Heart right ventricle (tissue), 16 donors: ENCODE measurements around the gene DDX39B. TPM values are rescaled to one million over a fixed set of nuclear protein-coding genes. Genes with fewer than 3 reads are reported as not detected.
A peak's percentile ranks its signal among the peaks of the same experiment; 100 is the strongest.

Experiments
- ATAC-seq, 8 donors: fragments of 200-7000 bp; cut with Tn5 transposase; one replicate each; pipeline ENCODE4 v1.9.1; 2020; ENCODE audit warnings: mild to moderate bottlenecking in 8 of 8, moderate library complexity in 8 of 8, moderate number of reproducible peaks in 1 of 8
- DNase-seq, 2 donors: peaks; one replicate each; pipeline ENCODE4 v3.0.0-alpha.2; 2020
- H3K27ac ChIP-seq, 10 donors: fragments of 200-600 bp; sonication (generic) in 2 of 10; one replicate each; pipeline versions ENCODE4 v1.5.0 to v1.8.0; 2020 to 2022; ENCODE audit warnings: mild to moderate bottlenecking in 3 of 10
- H3K27me3 ChIP-seq, 7 donors: fragments of 200-600 bp; one replicate each; pipeline ENCODE4 v1.8.0; 2021 to 2022; ENCODE audit warnings: mild to moderate bottlenecking in 2 of 7
- H3K36me3 ChIP-seq, 9 donors: fragments of 200-600 bp; sonication (generic) in 1 of 9; one replicate each; pipeline versions ENCODE4 v1.5.0 to v1.8.0; 2020 to 2022; ENCODE audit warnings: mild to moderate bottlenecking in 2 of 9
- H3K4me1 ChIP-seq, 9 donors: fragments of 200-600 bp; sonication (generic) in 1 of 9; one replicate each; pipeline versions ENCODE4 v1.5.0 to v1.8.0; 2020 to 2022; ENCODE audit warnings: mild to moderate bottlenecking in 4 of 9
- H3K4me3 ChIP-seq, 10 donors: fragments of 200-600 bp; sonication (generic) in 2 of 10; one replicate each; pipeline versions ENCODE4 v1.5.0 to v1.8.0; 2020 to 2022; ENCODE audit warnings: mild to moderate bottlenecking in 7 of 10, moderate library complexity in 2 of 10
- H3K9me3 ChIP-seq, 11 donors: fragments of 200-600 bp in 10 of 11; sonication (generic) in 2 of 11; one replicate each; pipeline versions ENCODE4 v1.5.0 to v1.8.0; 2013 to 2022; ENCODE audit warnings: mild to moderate bottlenecking in 2 of 11, control low read depth in 1 of 11, moderate library complexity in 1 of 11
- WGBS, 2 donors: extraction: QIAGEN DNeasy Blood & Tissue Kit; methylation state at CpG; one replicate each; pipeline ENCODE4 v1.1.7; 2013; ENCODE audit warnings: inconsistent platforms in 1 of 2; 5-methylcytosine and 5-hydroxymethylcytosine counted together
- intact Hi-C, 10 donors: fragments of 100-400 bp; cut with DNase I; formaldehyde crosslinking; loops; one replicate each; pipeline versions ENCODE4 v1.11.1 to v1.14.2; 2022
- polyA plus RNA-seq, 2 donors: library from polyadenylated mRNA; stranded (reverse); fragments of 200-250 nt; gene quantifications; one replicate each; pipeline ENCODE4 v1.2.3, GENCODE V29; 2013
- total RNA-seq, 10 donors: library from RNA; stranded (reverse); fragmentation: NEBNext Ultra II Directional in 3 of 10; extraction: Animal tissue kit (Norgen Biotek cat#: 25700) in 3 of 10; gene quantifications; one replicate each; pipeline versions ENCODE4 v1.2.1 to v1.2.4, GENCODE V29; 2021 to 2023
- TF ChIP-seq, protein P1 (sequence below), 9 donors: fragments of 200-600 bp; sonication (generic) in 2 of 9; IDR thresholded peaks; one replicate each; pipeline versions ENCODE4 v1.5.0 to v1.8.0; 2021 to 2022; ENCODE audit warnings: antibody characterized with exemption in 9 of 9, mild to moderate bottlenecking in 5 of 9, moderate library complexity in 1 of 9
- donor health status: Arrhythmogenic right ventricular cardiomyopathy.
- donor health status: ischemic (EF 13 %, LVEDD 7.1; RV severe dilation, severe dysfunction).
- donor health status: healthy with polysubstance abuse.
- donor health status: DM: no; HTN: yes; CAD: no.
- donor health status: DM: no; HTN: no; CAD: no.
- donor health status: ischemic (EF 25% LVEDD 6.9; RV normal size, moderate dysfunction).
- donor health status: ischemic (EF 25% LVEDD 5.7; RV mildly dilated, moderate dysfunction).
- donor health status: healthy.
- donor health status: DM: yes; HTN: yes; CAD: no.
- donor health status: Ischemic cardiomyopathy.
- donor health status: ischemic (EF 35%, LVEDD 5.7; RV mildly dilated, moderate dysfunction).
- donor health status: nonischemic (EF 11% LVEDD 7.7; RV severe dilation, severe dysfunction).
- donor health status: DM: yes; HTN: yes; CAD: no.
- donor health status: PGD.
- donor health status: ischemic (EF 29% LVEDD 5.4; RV normal size, mild dysfunction).
- donor health status: nonischemic (EF 23%, LVEDD 6.1; RV moderate dilation, normal function).

The DDX39B gene
- total and polyA plus RNA-seq, 12 donors, result 154 to 422 (median 172) TPM

DNA sequence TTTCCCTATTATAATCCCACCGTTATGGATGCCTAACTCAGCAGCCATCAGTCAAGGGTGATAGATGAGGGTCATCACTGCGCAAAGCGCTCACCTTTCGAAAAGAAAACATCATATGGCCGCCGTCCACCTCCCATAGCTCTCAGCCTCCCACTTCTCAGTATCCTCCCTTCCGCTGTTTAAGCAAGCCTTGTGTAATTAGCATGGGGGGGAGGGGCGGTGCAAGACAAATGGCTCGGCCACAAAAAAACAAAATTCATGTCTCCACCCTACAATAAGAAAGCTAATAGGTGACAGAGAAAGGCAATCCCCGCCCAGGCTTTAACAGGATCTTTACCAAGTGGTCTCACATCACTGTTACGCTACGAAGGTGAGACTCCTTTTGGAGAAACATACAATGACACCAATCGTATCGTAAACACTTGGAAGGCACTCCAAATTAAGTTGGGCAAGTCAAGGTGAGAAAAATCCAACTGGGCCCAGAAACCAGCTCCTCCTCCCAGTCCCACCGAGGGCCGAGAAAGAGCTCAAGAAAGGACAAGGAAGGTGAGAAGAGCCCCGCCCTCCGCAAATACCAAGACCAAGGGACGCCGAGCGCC lies 645 bp downstream of the DDX39B start:
- TF ChIP-seq, protein P1, sequence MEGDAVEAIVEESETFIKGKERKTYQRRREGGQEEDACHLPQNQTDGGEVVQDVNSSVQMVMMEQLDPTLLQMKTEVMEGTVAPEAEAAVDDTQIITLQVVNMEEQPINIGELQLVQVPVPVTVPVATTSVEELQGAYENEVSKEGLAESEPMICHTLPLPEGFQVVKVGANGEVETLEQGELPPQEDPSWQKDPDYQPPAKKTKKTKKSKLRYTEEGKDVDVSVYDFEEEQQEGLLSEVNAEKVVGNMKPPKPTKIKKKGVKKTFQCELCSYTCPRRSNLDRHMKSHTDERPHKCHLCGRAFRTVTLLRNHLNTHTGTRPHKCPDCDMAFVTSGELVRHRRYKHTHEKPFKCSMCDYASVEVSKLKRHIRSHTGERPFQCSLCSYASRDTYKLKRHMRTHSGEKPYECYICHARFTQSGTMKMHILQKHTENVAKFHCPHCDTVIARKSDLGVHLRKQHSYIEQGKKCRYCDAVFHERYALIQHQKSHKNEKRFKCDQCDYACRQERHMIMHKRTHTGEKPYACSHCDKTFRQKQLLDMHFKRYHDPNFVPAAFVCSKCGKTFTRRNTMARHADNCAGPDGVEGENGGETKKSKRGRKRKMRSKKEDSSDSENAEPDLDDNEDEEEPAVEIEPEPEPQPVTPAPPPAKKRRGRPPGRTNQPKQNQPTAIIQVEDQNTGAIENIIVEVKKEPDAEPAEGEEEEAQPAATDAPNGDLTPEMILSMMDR (IDR thresholded peaks at IDR 0.05), result no peak
- 0 to 1% methylated on average over 21 of the region's 21 CpGs for WGBS, 2 donors
- H3K27me3 ChIP-seq, result no peaks in the 10 kb centered on the region
- peak in 1 of 2 donors; percentile 58 for DNase-seq
- no peaks in the 10 kb centered on the region for H3K9me3 ChIP-seq
- H3K36me3 ChIP-seq, result peaks cover 0 to 43% (median 35%) of the 10 kb centered on the region in 9 donors
- intact Hi-C loops, result loop anchor here in 6 of 10 donors (2.0 to 10.0 kb wide), 7 partner anchors 42 to 414 kb away; partner anchors contain the start of genes MICB (in 4 of the 6), NELFE (in 3 of the 6), SKIC2 (in 3 of the 6) and CSNK2B (in 1 of the 6)
- peak overlapping the region; percentile 42 to 87 (median 73) for H3K4me3 ChIP-seq
- H3K27ac ChIP-seq, result peak overlapping the region; percentile 81 to 100 (median 93)
- ATAC-seq, result peak; percentile 5 to 54 (median 30)
- H3K4me1 ChIP-seq, result peaks cover 22 to 52% (median 40%) of the 10 kb centered on the region in 9 donors

DNA sequence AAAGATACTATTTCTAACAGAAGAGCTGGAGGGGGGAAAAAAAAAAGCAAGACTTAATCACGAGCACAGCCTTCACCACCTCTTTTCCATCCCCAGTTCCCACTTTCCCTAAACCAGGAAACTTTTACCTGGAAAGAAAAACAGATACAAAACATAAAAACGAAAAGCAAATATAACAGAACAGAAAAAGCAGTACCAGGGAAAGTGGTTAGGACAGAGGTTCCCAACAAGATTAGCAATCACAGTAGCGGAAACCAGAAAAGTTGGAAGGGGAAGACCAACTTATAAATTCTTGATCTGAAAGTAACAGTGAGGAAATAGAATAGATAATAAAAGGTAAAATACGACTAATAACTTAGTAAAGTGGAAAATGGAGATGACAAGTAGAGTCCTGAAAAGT lies 1.2 kb downstream of the DDX39B start:
- WGBS, 2 donors, result 13 to 15% methylated on average over 4 of the region's 4 CpGs
- Histone ChIP-seq H3K36me3 (peaks cover 0 to 48% (median 40%) of the 10 kb centered on the region in 9 donors), H3K27me3 (no peaks in the 10 kb centered on the region), H3K9me3 (no peaks in the 10 kb centered on the region), H3K27ac (peak overlapping the region in 8 of 10 donors; percentile 88 to 100 (median 95)), H3K4me1 (peaks cover 22 to 54% (median 37%) of the 10 kb centered on the region in 9 donors), H3K4me3 (peak overlapping the region; percentile 42 to 87 (median 73))
- intact Hi-C loops, result loop anchor here in 6 of 10 donors (2.0 to 10.0 kb wide), 7 partner anchors 42 to 414 kb away; partner anchors contain the start of genes MICB (in 4 of the 6), NELFE (in 3 of the 6), SKIC2 (in 3 of the 6) and CSNK2B (in 1 of the 6)
- DNase-seq, result no peak
- no peak for ATAC-seq
- TF ChIP-seq, protein P1 (IDR thresholded peaks at IDR 0.05), result no peak

DNA sequence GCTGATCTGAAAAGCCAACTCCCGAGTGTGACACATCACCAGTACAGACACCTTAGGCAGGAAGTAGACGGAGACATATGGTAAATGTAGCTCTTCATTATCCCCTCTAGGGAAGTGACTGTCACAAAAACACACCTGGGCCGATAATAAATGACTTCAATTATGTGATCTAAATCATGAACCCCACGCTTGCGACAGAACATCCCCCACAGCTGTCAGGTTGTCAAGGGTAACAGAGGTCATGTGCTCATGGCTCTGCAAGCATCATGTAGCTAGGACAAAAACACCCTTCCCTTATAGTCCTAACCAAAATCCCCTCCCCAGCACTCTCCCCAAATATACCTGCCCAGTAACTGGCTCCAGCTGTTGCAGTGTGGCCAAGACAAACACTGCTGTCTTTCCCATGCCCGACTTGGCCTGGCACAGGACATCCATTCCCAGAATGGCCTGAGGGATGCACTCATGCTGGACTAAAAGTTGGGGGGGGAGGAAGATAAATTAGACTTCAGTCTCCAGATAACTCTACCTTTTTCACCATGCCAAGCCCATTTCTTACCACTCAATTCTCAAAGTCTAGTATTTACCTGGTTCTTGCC lies 2.9 kb downstream of the DDX39B start:
- Histone ChIP-seq H3K4me1 (peaks cover 22 to 55% (median 37%) of the 10 kb centered on the region in 9 donors), H3K9me3 (no peaks in the 10 kb centered on the region), H3K27me3 (no peaks in the 10 kb centered on the region), H3K36me3 (peaks cover 0 to 66% (median 56%) of the 10 kb centered on the region in 9 donors), H3K27ac (peak overlapping the region in 4 of 10 donors; percentile 26 to 98 (median 95)), H3K4me3 (peak overlapping the region in 3 of 10 donors; percentile 80 to 87 (median 82))
- ATAC-seq, result no peak
- DNase-seq, result no peak
- intact Hi-C loops, result no loop called here
- 44 to 51% methylated on average over 6 of the region's 6 CpGs for WGBS, 2 donors
- TF ChIP-seq, protein P1 (IDR thresholded peaks at IDR 0.05), result no peak

DNA sequence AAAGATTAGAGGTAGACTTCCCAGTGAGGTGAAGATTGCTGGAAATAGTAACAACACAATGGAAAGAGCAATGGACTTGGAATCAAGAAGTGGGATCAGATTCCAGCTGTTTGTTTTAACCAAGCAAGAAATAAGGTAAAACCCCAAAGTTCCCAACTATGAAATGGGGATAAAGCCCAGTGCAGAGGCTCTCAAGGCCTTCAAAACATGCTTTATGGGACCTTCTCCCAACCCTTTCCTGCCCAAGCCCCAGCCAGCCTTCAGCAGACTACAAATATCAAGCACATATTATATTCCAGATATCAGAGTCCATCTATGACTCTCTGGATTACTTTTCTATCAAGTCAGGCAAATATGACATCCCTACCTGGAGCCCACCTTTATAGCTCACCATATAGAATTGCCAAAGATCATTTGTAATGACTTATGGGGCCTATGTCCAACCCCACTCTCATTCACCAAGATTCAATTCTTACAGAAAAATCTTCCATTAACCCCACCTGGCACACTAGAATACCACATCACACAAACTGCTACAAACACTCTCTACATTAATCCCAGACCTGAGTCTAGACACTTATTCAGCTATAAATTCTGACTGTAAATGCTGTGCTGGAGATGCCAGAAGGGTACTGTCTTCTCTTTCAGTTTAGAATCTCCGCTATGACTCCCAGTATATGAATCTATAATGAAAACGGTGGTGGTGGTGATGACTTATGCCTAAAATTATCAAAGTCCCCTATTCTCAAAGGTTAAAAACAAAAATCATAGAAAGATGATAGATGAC lies 6.1 kb downstream of the DDX39B start:
- WGBS, 2 donors, result 34 to 42% methylated on average over 2 of the region's 2 CpGs
- Histone ChIP-seq H3K36me3 (peaks cover 4 to 98% (median 79%) of the 10 kb centered on the region in 9 donors), H3K27ac (no peak overlapping the region), H3K27me3 (no peaks in the 10 kb centered on the region), H3K4me3 (no peak overlapping the region), H3K9me3 (no peaks in the 10 kb centered on the region), H3K4me1 (peaks cover 17 to 55% (median 28%) of the 10 kb centered on the region in 9 donors)
- TF ChIP-seq, protein P1 (IDR thresholded peaks at IDR 0.05), result no peak
- no peak for ATAC-seq
- intact Hi-C loops, result no loop called here
- no peak for DNase-seq
